HG02840 (cell line): ENCODE data around the gene SPIN2B.
A peak's percentile ranks its signal among the peaks of the same experiment; 100 is the strongest.
"Not testable (repeated sequence)": the region's sequence is repeated elsewhere in the genome, so short reads cannot be mapped to it uniquely, and the experiment has no call there.

ENCODE experiments used
- ATAC-seq: cut with Tn5 transposase; IDR thresholded peaks from one replicate; pipeline ENCODE4 v1.9.1; 2021; ENCODE audit warnings: mild to moderate bottlenecking, moderate library complexity, moderate number of reproducible peaks; ENCODE audit not compliant: unreplicated experiment, low FRiP score

SPIN2B gene

GRCh38 chrX:57121162-57121755, at the start of gene SPIN2B:
Gene SPIN2B (minus strand): TSS chrX:57121548.
- ATAC-seq, result peak; percentile 99

- ATAC-seq, result no peak
Measured at GRCh38 chrX:57156397-57157049, 35.2 kb upstream of the SPIN2B start.

DNA sequence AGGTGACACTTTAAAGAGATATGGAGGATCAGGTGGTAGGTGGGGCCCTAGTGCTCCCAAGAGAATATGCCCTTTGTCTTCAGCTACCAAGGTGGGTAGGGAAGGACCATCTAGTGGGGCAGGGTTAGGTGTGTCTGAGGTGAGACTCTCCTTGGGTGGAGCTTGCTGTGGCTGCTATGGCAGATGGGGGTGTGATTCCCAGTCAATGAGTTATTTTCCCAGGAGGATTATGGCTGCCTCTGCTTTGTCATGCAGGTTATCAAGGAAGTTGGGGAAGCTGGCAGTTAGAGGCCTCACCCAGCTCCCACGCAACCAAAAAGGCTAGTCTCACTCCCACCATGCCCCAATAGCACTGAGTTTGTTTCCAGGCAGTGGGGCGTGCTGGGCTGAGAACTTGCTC, 33.8 kb upstream of the SPIN2B start:
- ATAC-seq, result no peak

DNA sequence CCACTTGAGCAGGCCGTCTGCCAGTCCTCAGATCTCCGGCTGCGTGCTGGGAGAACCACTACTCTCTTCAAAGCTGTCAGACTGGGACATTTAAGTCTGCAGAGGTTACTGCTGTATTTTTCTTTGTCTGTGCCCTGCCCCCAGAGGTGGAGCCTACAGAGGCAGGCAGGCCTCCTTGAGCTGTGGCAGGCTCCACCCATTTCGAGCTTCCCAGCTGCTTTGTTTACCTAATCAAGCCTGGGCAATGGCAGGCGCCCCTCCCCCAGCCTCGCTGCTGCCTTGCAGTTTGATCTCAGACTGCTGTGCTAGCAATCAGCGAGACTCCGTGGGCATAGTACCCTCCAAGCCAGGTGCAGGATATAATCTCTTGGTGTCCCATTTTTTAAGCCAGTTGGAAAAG, 30.9 kb upstream of the SPIN2B start:
- ATAC-seq, result not testable (repeated sequence)

GRCh38 chrX:57138674-57139073, 17.3 kb upstream of the SPIN2B start:
- ATAC-seq, result no peak

GRCh38 chrX:57137501-57137900, 16.2 kb upstream of the SPIN2B start:
- ATAC-seq, result no peak

DNA sequence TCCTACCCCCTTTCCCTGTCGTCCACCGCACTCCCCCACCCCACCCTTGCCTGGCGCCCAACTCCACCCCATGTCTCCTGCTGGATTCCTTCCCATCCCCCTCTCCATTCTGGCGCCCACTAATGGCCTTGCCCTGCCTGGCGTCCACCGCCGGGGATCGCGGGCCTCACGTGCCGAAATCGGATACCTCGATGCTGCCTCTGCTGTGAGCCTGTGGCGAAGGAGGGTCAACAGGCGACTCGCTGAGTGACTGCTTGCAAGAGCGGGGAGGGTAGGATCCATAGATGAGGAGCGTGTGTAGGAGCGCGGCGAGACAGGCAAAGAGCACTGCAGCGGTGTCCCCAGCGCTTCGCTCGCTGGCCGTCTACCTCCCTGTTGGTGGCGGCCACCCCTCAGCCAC, 15.7 kb upstream of the SPIN2B start, which contains the start of gene SPIN2A:
TSS of gene SPIN2A (minus strand) at position 325 of the 400 bp plus-strand sequence. CDS start 800 bp downstream, outside the sequence.
- ATAC-seq, result not testable (repeated sequence)

DNA sequence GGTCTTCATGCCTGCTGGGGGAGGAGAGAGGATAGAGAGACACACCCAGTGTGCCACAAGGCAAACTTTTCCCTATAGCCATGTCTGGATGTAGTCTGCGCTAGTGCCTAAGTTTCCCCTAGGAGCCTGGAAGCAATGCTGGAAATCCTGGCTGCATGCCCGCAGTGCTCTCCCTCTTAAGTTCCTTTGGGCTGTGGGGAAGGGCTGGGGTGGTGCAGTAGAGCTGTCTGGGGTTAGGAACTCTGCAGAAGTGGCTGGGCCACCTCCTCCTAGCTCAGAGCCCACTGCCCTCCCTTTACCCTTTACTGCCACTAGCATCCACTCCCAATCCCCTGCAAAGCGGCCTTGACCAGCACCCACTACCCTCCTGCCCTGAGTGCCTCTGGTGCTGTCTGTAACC, 15.2 kb upstream of the SPIN2B start:
- not testable (repeated sequence) for ATAC-seq

- no peak for ATAC-seq
Measured at GRCh38 chrX:57135287-57135686, 13.9 kb upstream of the SPIN2B start.

DNA sequence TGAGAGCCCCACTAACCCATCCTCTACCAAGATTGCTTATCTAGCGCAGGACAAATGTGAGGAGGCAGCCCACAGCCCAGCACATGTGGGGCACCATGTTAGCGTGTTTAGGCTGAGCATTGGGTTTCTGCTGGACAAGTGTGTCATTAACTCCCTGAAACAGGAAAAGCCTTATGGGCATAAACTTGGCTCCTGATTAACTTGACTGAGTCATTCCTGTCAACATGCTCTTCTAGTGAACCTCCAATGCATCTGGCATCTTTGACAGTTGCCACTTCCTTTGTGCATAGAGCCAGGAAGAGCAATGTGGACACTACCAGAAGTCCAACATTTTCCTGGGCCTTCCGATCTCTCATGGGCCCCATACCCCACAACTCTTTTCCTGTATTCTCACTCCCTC, 13.4 kb upstream of the SPIN2B start:
- ATAC-seq, result no peak

- ATAC-seq, result no peak
Measured at GRCh38 chrX:57133706-57134105, 12.4 kb upstream of the SPIN2B start.

- ATAC-seq, result not testable (repeated sequence)
Measured at GRCh38 chrX:57133284-57133683, 11.9 kb upstream of the SPIN2B start.

DNA sequence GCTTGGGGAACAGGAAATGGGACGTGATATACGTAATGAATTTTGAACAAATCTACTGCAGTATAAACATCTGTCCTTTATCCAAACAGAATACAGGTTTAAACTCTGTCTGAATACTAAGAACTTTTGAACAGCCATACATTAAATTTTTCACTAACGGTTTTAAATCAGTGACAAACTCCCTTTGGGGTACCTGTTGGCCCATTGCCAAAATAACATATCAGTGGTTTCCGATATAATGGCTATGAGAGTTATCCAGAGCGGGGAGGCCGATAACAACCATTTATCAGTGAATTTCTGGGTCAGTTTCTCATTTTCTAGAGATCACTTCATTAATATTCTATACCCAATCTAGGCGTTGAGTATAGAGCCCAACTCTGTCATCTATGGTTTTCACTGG, 10.7 kb upstream of the SPIN2B start:
- ATAC-seq, result no peak

GRCh38 chrX:57121816-57122215, 468 bp upstream of the SPIN2B start:
- no peak for ATAC-seq

DNA sequence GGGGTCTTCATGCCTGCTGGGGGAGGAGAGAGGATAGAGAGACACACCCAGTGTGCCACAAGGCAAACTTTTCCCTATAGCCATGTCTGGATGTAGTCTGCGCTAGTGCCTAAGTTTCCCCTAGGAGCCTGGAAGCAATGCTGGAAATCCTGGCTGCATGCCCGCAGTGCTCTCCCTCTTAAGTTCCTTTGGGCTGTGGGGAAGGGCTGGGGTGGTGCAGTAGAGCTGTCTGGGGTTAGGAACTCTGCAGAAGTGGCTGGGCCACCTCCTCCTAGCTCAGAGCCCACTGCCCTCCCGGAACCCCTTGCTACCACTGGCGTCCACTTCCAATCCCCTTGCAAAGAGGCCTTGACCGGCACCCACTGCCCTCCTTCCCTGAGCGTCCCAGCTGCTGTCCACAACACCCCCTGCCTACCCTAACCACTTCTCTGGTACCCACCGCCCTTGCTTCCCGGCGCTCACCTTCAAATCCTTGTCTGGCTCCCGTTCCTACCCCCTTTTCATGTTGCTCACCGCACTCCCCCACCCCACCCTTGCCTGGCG, 658 bp downstream of the SPIN2B start:
- ATAC-seq, result not testable (repeated sequence)

DNA sequence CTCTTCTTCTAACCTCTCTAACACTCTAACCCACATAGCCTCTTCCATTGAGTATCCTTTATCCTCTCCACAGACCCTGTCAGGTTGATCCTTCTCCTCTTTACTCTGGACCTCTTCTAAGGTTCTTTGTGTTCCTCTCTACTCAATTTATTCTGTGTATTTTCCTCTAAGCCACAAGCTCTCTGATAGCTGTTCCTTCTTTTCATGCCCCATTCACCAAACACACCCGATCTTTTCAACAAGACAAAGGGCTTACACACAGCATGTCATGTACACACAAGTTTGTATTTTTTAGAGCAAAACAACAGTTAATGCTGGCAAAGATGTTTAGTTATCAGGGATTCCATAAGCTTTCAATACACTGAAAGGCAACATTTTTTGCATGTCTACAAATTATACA, 1.9 kb downstream of the SPIN2B start:
- no peak for ATAC-seq

GRCh38 chrX:57117566-57117965, 3.8 kb downstream of the SPIN2B start:
- not testable (repeated sequence) for ATAC-seq

DNA sequence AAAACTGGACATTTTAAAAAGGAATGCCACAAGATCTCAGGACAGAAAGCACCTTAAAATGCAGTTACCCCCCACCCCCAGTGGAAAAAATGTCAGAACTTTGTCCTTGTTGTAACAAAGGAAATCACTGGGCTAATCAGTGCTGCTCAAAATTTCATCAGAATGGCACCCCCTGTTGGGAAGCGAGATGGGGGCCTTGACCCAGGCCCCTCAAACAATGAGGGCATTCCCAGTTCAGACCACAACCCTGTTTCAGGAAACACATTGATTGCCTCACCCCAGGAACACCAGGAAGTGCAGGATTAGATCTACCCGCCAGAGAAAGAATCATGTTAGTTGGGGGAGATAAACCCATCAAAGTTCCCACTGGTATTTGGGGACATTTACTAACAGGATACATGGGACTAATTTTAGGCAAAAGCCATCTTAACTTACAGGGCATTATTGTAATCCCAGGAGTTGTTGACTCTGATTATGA, 16.4 kb downstream of the SPIN2B start:
- ATAC-seq, result no peak

- no peak for ATAC-seq
Measured at GRCh38 chrX:57104406-57104805, 16.9 kb downstream of the SPIN2B start.

DNA sequence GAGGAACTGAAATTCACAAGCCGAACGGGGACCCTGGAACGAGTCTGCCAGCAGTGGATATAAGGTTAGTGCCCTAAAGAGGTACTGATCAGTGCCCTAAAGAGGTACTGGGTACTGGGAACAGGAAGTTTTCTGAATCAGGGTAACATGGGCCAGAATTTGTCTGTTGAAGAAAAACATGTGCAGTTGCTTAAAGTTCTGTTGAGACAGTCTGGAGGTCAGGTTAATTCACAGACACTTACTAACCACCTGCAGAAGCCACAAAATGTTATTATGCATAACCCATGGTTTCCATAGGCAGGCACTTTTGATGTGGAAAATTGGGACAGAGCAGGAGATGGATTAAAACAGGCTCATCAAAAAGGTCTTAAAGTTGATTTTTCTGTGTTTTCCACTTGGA, 17.9 kb downstream of the SPIN2B start:
- ATAC-seq, result no peak

GRCh38 chrX:57102918-57103317, 18.4 kb downstream of the SPIN2B start:
- ATAC-seq, result not testable (repeated sequence)

- ATAC-seq, result no peak
Measured at GRCh38 chrX:57083143-57083542, 38.2 kb downstream of the SPIN2B start.
